Hematopoietic multipotent progenitor cell treated with erythropoietin and hydrocortisone succinate and interleukin-3 and kit ligand, for 6 days (in vitro differentiated cells): ENCODE results near the gene KCNMB2.

Experiments used
- DNase-seq: peaks from one replicate; pipeline ENCODE4 v3.0.0-alpha.2; 2015

The KCNMB2 gene

GRCh38 chr3:178658694-178659325 lies 122.6 kb downstream of the KCNMB2 start:
- DNase-seq: no peak

DNA sequence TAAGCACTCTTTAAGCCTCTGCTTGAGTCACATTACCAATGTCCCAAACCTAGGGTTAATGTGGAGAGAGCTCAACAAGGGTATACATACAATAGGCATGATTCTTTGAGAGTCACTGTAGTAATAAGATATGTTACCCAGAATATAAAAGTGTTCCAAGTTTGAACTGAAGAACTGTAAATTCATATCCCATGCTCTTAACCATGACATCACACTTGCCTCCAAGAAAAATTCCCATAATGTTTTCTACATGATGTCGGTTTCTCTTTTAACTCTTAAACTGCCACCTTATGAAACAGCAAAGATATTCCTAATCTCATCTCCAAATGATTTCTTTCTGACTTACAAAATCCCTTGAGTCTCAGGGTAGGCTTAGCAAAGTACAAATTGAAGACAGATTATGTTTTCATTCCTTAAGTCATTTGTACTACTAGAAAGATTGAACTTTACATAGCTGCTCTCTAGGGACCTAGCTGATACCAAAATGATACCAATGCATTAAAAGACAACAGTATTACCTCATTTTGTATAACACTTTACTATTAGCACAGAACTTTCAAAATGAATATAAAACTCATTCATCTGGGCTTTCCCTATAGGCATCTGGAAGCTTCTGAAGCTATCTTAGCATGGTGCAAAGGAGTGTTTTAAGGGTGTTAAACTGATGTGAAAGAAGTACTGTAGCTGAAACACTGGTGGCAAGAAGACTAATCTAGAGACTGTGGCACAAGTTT lies 127.1 kb downstream of the KCNMB2 start:
- DNase-seq: no peak

- no peak for DNase-seq
These were observed 129.5 kb downstream of the KCNMB2 start for GRCh38 chr3:178665747-178666146.

- DNase-seq: no peak
These were observed 132.9 kb downstream of the KCNMB2 start for GRCh38 chr3:178669022-178669601.

DNA sequence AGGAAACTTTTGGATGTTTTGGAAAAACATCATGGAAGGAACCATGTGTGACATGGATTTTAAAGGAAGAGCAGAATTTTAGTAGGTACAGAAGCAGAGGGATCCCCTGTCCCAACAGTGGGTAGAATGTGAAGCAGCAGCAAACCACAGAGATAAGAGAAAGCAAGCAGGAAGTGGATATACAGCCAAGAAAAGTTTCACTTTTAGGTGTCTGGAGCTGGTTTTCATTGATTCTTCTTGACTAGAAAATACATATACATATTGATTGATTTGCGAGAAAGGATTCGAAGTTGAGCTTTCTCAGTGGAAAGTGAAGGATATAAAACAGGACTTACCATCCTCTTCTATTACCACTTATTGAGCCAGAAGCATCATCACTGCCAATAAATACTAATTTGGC lies 133.5 kb downstream of the KCNMB2 start:
- no peak for DNase-seq

DNA sequence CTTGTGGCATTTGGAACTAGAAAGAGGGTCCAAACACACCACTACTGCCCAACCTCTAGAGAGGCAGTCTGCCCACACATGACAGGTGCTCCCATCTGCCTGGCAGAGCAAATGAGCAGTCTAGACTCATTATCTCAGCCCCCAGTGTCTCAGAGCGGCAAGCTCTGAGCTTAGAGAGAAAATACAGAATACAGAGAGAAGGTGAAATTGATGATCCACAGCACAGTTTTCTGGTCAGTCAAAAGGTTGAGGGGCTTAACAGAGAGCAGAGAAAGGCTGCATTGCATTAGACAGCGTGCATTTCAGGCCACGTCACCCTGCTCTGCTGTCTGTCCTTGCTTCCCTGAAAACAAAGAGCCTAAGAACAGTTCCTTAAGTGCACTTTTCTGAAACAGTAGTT lies 135.1 kb downstream of the KCNMB2 start:
- DNase-seq: no peak

- DNase-seq: no peak
These were observed 135.6 kb downstream of the KCNMB2 start for GRCh38 chr3:178671791-178672190.

DNA sequence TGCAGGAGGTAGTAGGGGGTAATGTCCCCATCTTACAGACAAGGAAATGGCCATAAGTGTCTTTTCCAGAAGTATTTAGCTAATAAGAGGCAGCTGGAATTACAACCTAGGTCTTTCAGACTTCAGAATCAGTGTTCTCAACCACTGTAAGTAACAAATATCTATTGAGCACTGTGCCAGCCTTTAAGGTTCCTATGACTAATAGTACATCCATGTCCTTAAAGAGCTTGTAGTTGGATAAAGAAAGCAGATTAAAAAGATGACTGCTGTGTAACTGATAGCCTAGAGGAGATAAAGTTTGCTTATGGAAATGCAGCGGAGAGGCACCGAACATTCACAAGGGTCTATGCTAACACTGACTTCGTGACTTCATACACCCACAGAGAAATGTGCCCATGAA lies 136.0 kb downstream of the KCNMB2 start:
- no peak for DNase-seq

- no peak for DNase-seq
These were observed 137.3 kb downstream of the KCNMB2 start for GRCh38 chr3:178673529-178673928.

DNA sequence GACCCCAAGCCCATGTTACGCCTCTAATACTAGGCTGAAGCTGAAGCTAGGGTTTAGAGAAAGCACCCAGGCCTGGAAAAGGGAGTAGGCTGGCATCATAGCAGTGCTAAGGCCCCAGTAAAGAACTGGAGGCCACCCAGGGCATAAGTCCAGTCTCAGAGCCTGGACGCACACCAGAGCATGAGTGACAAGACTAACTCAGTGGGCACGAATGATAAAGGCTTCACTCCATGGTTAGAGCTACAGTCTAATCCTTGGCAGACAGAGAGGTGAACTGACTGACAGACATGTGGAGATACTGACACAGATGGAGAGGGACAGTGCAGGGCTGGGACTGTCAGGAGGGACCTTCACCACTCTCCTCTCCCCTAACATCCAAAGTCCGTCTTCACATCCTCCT lies 139.8 kb downstream of the KCNMB2 start:
- no peak for DNase-seq

DNA sequence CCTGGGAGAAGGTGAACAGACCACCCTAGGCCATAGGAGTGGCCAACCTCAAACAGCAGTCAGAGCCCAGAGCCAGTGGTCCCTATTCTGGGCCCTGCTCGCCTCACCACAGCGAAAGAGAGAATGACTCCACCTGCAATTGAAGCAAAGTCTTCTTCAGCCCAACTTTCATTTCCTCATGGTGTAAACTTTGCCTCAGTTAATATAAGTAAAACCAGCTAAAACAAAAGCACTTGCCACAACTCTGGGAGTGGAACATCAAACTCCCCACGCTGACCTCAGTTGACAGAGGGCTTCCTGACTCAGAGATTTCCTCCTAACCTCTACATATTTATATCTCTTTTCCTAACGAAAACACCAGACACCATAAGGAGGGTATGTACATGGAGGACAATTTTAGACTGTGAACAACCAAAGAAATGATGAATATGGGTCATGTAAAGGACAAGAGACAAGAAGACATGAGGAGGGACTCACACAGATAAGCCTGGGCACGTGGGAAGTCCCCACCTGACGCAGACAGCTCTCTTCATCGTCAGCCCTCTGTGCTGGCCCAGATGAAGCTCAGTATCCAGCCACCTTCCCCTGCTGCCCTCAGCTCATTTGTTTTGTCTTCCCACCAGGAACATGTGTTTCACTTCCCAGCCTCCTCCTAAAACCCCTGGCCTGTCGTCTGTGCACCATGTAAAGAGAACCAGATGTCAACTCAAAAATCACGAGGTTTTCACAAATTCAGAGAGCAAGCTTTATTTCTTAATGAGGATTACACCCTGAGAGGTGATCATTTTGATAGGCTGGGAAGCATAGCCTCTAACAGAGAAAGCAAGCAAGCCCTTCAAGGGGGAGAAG lies 140.9 kb downstream of the KCNMB2 start:
- DNase-seq: no peak

DNA sequence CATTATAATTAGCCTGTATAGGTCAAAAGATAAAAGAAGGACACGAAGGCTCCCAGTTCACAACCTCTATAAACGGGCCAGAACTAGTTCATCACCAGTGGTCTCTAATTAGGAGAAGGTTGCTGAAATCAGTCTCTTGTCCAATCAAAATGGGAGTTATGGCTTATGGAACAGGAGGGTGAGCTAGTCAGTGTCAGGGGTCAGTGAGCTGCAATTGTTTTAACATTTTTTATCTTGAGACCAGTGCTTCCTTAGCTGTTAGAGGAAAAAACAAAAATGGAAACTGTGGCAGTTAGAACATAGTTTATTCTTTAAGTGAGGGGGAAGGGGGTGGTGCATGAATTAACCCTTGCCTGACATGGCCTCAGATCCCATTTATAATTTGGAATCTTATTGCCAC lies 141.7 kb downstream of the KCNMB2 start:
- DNase-seq: no peak

DNA sequence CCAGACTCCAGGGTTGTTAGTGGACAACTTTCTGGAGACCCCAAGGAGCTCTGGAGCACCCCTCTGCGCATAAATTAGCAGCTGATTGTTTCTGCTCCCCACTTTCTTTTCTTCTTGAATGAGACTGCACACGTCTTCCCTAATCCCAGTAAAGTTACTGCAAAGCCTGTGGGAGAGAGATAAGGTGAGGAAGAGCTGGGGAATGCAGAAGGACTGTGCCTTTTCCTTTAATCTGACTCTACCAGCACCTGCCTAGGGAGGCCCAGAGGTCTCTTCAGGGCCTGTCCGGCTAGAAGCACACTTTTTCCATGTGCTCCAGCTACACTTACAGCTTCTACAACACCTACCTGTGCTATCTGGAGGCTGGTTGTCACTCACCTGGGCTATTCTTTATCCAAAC lies 143.8 kb downstream of the KCNMB2 start:
- DNase-seq: no peak

DNA sequence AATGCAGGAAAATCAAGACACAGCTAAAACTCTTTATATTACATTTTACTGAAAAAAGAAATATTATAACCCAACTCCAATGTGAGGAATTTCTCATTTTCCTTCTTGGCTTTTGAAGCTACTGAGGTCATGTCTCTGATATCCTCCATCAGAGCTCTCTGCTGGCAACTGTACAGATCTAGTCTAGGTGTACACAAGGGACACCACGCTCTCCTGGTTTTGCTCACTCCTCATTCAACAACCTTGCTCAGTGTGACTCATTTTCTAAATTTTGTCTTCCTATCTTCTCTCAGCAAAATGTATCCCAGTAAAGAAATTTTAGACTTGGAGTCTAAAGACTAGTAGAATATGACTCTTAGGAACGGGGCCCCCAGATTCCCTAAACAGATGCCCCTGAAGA lies 144.3 kb downstream of the KCNMB2 start:
- DNase-seq: no peak

DNA sequence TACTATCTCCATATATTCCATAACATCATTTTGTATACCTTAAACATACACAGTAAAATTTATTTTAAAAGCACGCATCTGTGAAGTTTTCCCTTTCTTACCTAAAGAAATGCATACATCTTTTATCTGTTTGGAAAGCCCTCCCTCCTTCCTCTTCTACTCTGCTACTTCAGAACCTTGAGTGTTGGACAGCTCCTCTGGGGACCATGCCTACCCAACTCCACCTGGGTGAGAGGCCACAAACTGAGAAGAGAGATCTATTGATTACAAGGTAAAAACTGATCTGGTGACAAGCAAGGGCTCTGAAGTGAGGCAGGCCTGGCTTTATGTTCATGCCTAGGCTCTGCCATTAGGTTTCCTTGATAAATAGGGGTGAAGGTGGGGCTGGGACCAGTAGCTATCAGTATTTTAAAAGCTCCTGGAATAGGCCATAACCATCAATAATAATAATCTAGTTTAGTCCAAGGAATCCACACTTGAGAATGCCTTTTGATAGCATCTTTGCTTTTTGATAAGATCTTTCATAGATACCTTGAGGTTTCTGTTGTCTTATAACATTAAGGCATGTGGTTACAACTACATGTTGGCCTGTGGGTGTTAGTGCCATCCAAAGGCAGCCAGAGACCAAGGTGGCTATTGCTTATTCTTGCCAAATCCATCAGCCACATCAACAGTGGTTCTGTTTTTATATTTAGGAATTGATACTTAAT lies 148.8 kb downstream of the KCNMB2 start:
- DNase-seq: peak; percentile 17

GRCh38 chr3:178685591-178685906 lies 149.3 kb downstream of the KCNMB2 start:
- DNase-seq: no peak

DNA sequence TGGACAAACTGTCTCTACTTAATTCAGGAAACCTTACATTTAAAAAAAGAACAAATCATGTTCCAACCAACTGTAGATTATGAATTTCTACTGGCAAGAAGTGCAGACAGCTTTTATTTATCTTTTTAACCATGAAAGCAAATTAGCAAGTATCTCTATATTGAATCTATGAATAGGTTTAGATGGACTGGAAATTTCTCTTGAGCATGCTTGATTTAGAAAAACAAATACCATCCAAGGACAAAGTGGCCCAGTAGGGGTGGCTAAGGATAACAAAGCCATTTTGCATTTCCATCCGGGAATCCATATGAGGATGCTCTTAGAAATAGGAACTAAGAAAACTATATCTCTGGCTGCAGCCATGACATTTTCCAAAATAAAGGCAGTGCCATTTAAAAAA lies 150.6 kb downstream of the KCNMB2 start:
- no peak for DNase-seq

DNA sequence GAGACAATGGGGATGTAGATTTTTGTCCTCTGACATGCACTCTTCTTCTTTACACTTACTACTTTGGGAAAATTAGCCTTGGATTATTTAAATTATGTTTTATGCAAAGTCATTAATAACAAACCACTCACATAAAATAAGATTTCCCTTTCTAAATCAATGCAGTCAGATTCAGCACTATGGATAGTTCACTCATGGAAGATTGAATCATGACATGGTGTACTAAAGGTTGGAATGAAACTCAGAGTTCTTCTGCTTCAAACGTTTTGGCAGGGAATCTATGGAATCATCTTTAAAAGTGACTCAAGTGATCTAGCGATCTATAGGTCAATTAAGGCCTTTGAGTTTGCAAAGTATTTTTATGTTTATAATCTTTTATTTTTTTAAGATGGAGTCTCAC lies 154.3 kb downstream of the KCNMB2 start:
- DNase-seq: no peak

DNA sequence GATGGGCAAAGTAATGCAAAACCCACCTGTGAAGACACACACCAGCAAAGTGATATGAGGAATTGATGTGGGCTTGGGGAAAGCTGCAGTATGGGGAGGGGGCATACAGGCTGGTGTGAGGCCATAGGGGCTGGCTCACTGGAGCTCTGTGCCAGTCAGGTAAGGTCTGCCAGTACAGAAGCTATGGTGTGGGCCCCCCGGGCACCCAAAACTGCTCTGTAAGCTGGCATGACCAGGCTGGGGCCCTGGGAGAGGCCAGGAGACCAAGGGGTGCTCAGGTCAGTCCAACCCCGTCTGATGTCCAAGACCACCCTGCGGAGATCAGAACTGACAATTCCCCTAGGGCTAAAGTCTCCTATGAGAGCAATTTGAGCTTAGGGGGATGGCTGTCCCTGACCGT lies 163.1 kb downstream of the KCNMB2 start:
- DNase-seq: no peak

- DNase-seq: no peak
These were observed 163.6 kb downstream of the KCNMB2 start for GRCh38 chr3:178699810-178700209.

GRCh38 chr3:178703268-178703975 lies 167.2 kb downstream of the KCNMB2 start:
- DNase-seq: no peak

DNA sequence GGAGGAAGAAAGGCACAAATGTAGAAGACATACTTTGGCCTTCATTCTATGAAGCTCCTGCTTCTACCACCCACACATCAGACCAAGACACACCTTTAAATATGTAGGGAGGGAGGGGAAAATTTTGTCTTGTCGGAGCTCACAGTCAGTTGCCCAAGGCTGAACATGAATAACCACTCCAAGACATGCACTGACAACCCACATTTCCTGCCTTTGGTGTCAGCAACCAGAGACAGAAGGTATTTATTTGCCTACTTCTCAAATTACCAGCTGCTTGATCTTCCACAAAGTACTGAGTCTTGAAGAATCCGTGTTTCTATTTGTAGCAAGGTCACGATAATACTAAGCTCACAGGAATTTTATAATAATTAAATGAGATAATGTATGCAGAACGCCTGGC lies 169.7 kb downstream of the KCNMB2 start:
- no peak for DNase-seq
